Testis (tissue), 2 donors: ENCODE results near the gene INF2.
"Not testable (repeated sequence)": the region's sequence is repeated elsewhere in the genome, so short reads cannot be mapped to it uniquely, and the experiment has no call there.

ENCODE experiments used
- POLR2A ChIP-seq: fragments of 450-650 bp; IDR thresholded peaks from one replicate; pipeline ENCODE4 v1.6.1; 2017; ENCODE audit warnings: antibody characterized with exemption, mild to moderate bottlenecking, moderate library complexity
- TF ChIP-seq, protein P1 (sequence below), 3 experiments: fragments of 450-650 bp in 2 of 3; fragments of 200-600 bp in 1 of 3; sonication (generic) in 1 of 3; IDR thresholded peaks; one replicate each; pipeline ENCODE4 v1.5.1; 2016 to 2019; ENCODE audit warnings: antibody characterized with exemption in 3 of 3, mild to moderate bottlenecking in 2 of 3, moderate library complexity in 1 of 3

DNA sequence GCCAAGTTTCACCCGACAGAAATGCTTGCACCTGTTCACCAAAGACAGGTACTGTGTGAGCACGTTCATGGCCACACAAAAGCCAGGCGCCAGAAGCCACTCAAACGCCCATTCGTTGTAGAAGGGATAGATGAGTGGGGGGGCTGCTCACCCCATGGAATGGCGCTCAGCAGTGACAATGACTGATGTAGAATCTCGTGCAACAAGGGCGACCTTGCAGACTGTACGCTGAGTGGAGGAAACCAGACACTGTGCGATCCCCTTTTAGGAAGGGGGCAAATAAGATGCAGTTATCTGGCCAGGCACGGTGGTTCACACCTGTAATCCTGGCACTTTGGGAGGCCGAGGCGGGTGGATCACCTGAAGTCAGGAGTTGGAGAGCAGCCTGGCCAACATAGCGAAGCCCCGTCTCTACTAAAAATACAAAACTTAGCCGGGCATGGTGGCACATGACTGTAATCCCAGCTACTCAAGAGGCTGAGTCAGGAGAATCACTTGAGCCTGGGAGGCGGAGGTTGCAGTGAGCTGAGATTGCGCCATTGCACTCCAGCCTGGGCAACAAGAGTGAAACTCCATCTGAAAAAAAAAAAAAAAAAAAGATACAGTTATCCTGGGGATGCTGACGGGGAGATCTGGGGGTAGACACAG, 18.0 kb upstream of the INF2 start:
- TF ChIP-seq, protein P1, sequence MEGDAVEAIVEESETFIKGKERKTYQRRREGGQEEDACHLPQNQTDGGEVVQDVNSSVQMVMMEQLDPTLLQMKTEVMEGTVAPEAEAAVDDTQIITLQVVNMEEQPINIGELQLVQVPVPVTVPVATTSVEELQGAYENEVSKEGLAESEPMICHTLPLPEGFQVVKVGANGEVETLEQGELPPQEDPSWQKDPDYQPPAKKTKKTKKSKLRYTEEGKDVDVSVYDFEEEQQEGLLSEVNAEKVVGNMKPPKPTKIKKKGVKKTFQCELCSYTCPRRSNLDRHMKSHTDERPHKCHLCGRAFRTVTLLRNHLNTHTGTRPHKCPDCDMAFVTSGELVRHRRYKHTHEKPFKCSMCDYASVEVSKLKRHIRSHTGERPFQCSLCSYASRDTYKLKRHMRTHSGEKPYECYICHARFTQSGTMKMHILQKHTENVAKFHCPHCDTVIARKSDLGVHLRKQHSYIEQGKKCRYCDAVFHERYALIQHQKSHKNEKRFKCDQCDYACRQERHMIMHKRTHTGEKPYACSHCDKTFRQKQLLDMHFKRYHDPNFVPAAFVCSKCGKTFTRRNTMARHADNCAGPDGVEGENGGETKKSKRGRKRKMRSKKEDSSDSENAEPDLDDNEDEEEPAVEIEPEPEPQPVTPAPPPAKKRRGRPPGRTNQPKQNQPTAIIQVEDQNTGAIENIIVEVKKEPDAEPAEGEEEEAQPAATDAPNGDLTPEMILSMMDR (IDR thresholded peaks at IDR 0.05) = not testable (repeated sequence)
- TF ChIP-seq POLR2A = not testable (repeated sequence)
